HUES48 (cell line): ENCODE results near the gene NOXRED1.

Experiments
- H3K27ac ChIP-seq: one replicate; pipeline ENCODE4 v1.7.0; 2013; ENCODE audit warnings: low read depth, low read length, inconsistent platforms
- H3K27me3 ChIP-seq: 2 replicates; pipeline ENCODE4 v1.6.1; 2013; ENCODE audit warnings: mild to moderate bottlenecking, low read length; ENCODE audit not compliant: control insufficient read depth, insufficient read depth
- H3K36me3 ChIP-seq: 2 replicates; pipeline ENCODE4 v1.6.1; 2013; ENCODE audit warnings: low read length; ENCODE audit not compliant: control insufficient read depth, insufficient read depth
- H3K4me1 ChIP-seq: 2 replicates; pipeline ENCODE4 v1.6.1; 2013; ENCODE audit warnings: mild to moderate bottlenecking, low read length; ENCODE audit not compliant: control insufficient read depth, insufficient read depth
- H3K4me3 ChIP-seq: 2 replicates; pipeline ENCODE4 v1.5.1; 2013; ENCODE audit warnings: mild to moderate bottlenecking, low read depth, low read length
- H3K9ac ChIP-seq: 2 replicates; pipeline ENCODE4 v1.6.1; 2013; ENCODE audit warnings: mild to moderate bottlenecking, low read depth, low read length, moderate library complexity
- H3K9me3 ChIP-seq: 2 replicates; pipeline ENCODE4 v1.6.1; 2013; ENCODE audit warnings: low read length; ENCODE audit not compliant: control insufficient read depth, insufficient read depth

NOXRED1 gene

GRCh38 chr14:77423423-77423822 is at the start of gene NOXRED1:
NOXRED1 (minus strand) TSS chr14:77423523; CDS start chr14:77422889, 634 bp downstream.
- no peaks in the 10 kb centered on the region for H3K27me3 ChIP-seq
- peaks cover 55% of the 10 kb centered on the region for H3K36me3 ChIP-seq
- H3K9me3 ChIP-seq = peaks cover 10% of the 10 kb centered on the region
- no peak within 1 kb of the TSS for H3K27ac ChIP-seq
- H3K4me3 ChIP-seq = no peak within 1 kb of the TSS
- H3K9ac ChIP-seq = no peak within 1 kb of the TSS
- H3K4me1 ChIP-seq = 0 out of 2 replicates have a peak, but pooled peaks cover 11% of the 10 kb centered on the region

GRCh38 chr14:77470224-77470870 is 47.0 kb upstream of the NOXRED1 start:
- H3K27ac ChIP-seq = peak overlapping the region; percentile 39
- no peaks in the 10 kb centered on the region for H3K27me3 ChIP-seq
- no peak overlapping the region for H3K9ac ChIP-seq
- peaks cover 18% of the 10 kb centered on the region for H3K4me1 ChIP-seq
- H3K36me3 ChIP-seq = peaks cover 43% of the 10 kb centered on the region
- no peaks in the 10 kb centered on the region for H3K9me3 ChIP-seq
- H3K4me3 ChIP-seq = no peak overlapping the region

- H3K4me3 ChIP-seq = no peak overlapping the region
- H3K27me3 ChIP-seq = no peaks in the 10 kb centered on the region
- peaks cover 18% of the 10 kb centered on the region for H3K4me1 ChIP-seq
- no peak overlapping the region for H3K27ac ChIP-seq
- no peaks in the 10 kb centered on the region for H3K9me3 ChIP-seq
- H3K9ac ChIP-seq = no peak overlapping the region
- peaks cover 51% of the 10 kb centered on the region for H3K36me3 ChIP-seq
Measured at GRCh38 chr14:77469539-77469938, 46.2 kb upstream of the NOXRED1 start.

- H3K27me3 ChIP-seq = no peaks in the 10 kb centered on the region
- H3K4me3 ChIP-seq = no peak overlapping the region
- H3K36me3 ChIP-seq = peaks cover 55% of the 10 kb centered on the region
- H3K27ac ChIP-seq = no peak overlapping the region
- peaks cover 18% of the 10 kb centered on the region for H3K4me1 ChIP-seq
- H3K9ac ChIP-seq = no peak overlapping the region
- no peaks in the 10 kb centered on the region for H3K9me3 ChIP-seq
Measured at GRCh38 chr14:77469067-77469505, 45.8 kb upstream of the NOXRED1 start.

GRCh38 chr14:77467801-77468200 is 44.5 kb upstream of the NOXRED1 start:
- H3K9me3 ChIP-seq = no peaks in the 10 kb centered on the region
- no peak overlapping the region for H3K9ac ChIP-seq
- H3K27me3 ChIP-seq = no peaks in the 10 kb centered on the region
- no peak overlapping the region for H3K27ac ChIP-seq
- peaks cover 15% of the 10 kb centered on the region for H3K4me1 ChIP-seq
- peaks cover 68% of the 10 kb centered on the region for H3K36me3 ChIP-seq
- H3K4me3 ChIP-seq = no peak overlapping the region

GRCh38 chr14:77459072-77459723 is 35.9 kb upstream of the NOXRED1 start:
- H3K27me3 ChIP-seq = no peaks in the 10 kb centered on the region
- H3K27ac ChIP-seq = no peak overlapping the region
- H3K4me1 ChIP-seq = peaks cover 9% of the 10 kb centered on the region; the same call in 1 of the 2 replicates
- no peaks in the 10 kb centered on the region for H3K9me3 ChIP-seq
- H3K9ac ChIP-seq = no peak overlapping the region
- peak overlapping the region; percentile 85 for H3K4me3 ChIP-seq
- H3K36me3 ChIP-seq = peaks cover 43% of the 10 kb centered on the region

- peak overlapping the region; percentile 85 for H3K4me3 ChIP-seq
- H3K9ac ChIP-seq = peak overlapping the region; percentile 87
- peaks cover 9% of the 10 kb centered on the region; the same call in 1 of the 2 replicates for H3K4me1 ChIP-seq
- H3K36me3 ChIP-seq = peaks cover 35% of the 10 kb centered on the region
- no peaks in the 10 kb centered on the region for H3K9me3 ChIP-seq
- peak overlapping the region; percentile 94 for H3K27ac ChIP-seq
- no peaks in the 10 kb centered on the region for H3K27me3 ChIP-seq
Measured at GRCh38 chr14:77458249-77458950, 35.1 kb upstream of the NOXRED1 start.

- H3K4me1 ChIP-seq = peaks cover 9% of the 10 kb centered on the region; the same call in 1 of the 2 replicates
- peak within 1 kb of the TSS; percentile 85 for H3K4me3 ChIP-seq
- H3K27me3 ChIP-seq = no peaks in the 10 kb centered on the region
- no peaks in the 10 kb centered on the region for H3K9me3 ChIP-seq
- H3K9ac ChIP-seq = peak within 1 kb of the TSS; percentile 87
- peaks cover 35% of the 10 kb centered on the region for H3K36me3 ChIP-seq
- peak within 1 kb of the TSS; percentile 94 for H3K27ac ChIP-seq
Measured at GRCh38 chr14:77457522-77458248, 34.4 kb upstream of the NOXRED1 start, which contains the start of the genes AHSA1 and VIPAS39. AHSA1 (plus strand) TSS chr14:77458093; CDS start chr14:77458190, 97 bp downstream. VIPAS39 (minus strand) TSS chr14:77457601; CDS start chr14:77454102, 3,499 bp downstream.

- H3K4me3 ChIP-seq = peak overlapping the region; percentile 85
- H3K9ac ChIP-seq = peak overlapping the region; percentile 60
- H3K4me1 ChIP-seq = peaks cover 9% of the 10 kb centered on the region; the same call in 1 of the 2 replicates
- H3K9me3 ChIP-seq = no peaks in the 10 kb centered on the region
- no peaks in the 10 kb centered on the region for H3K27me3 ChIP-seq
- peak overlapping the region; percentile 72 for H3K27ac ChIP-seq
- H3K36me3 ChIP-seq = peaks cover 31% of the 10 kb centered on the region
Measured at GRCh38 chr14:77457115-77457521, 33.8 kb upstream of the NOXRED1 start.

GRCh38 chr14:77455966-77456640 is 32.8 kb upstream of the NOXRED1 start:
- H3K9ac ChIP-seq = no peak overlapping the region
- H3K4me3 ChIP-seq = peak overlapping the region; percentile 85
- H3K36me3 ChIP-seq = peaks cover 28% of the 10 kb centered on the region
- H3K4me1 ChIP-seq = peaks cover 9% of the 10 kb centered on the region; the same call in 1 of the 2 replicates
- H3K9me3 ChIP-seq = no peaks in the 10 kb centered on the region
- no peaks in the 10 kb centered on the region for H3K27me3 ChIP-seq
- no peak overlapping the region for H3K27ac ChIP-seq
